WTC11 (cell line): ENCODE data around the gene EPB41.

Experiments
- CBFB ChIP-seq: sonication (generic); formaldehyde crosslinking; IDR thresholded peaks from 2 replicates; pipeline ENCODE4 v1.8.1; 2022; ENCODE audit warnings: mild to moderate bottlenecking, low read depth, missing genetic modification reagents
- CREB1 ChIP-seq: sonication (generic); formaldehyde crosslinking; IDR thresholded peaks from 2 replicates; pipeline ENCODE4 v1.8.0; 2023; ENCODE audit warnings: mild to moderate bottlenecking, missing genetic modification reagents
- CTCF ChIP-seq: fragments of 200-600 bp; IDR thresholded peaks from 2 replicates; pipeline ENCODE4 v1.8.0; 2022; ENCODE audit warnings: antibody characterized with exemption
- E2F4 ChIP-seq: sonication (generic); formaldehyde crosslinking; IDR thresholded peaks from 2 replicates; pipeline ENCODE4 v1.8.1; 2022; ENCODE audit warnings: low read depth, mild to moderate bottlenecking, moderate library complexity, missing genetic modification reagents, borderline replicate concordance
- ESRRA ChIP-seq: sonication (generic); formaldehyde crosslinking; IDR thresholded peaks from 2 replicates; pipeline ENCODE4 v1.8.1; 2022; ENCODE audit warnings: mild to moderate bottlenecking, missing genetic modification reagents, borderline replicate concordance
- IRF1 ChIP-seq: sonication (generic); formaldehyde crosslinking; IDR thresholded peaks from 2 replicates; pipeline ENCODE4 v1.8.0; 2023; ENCODE audit warnings: missing genetic modification reagents
- MAX ChIP-seq: sonication (generic); formaldehyde crosslinking; IDR thresholded peaks from 2 replicates; pipeline ENCODE4 v1.8.0; 2022; ENCODE audit warnings: mild to moderate bottlenecking, missing genetic modification reagents
- NR2C2 ChIP-seq: sonication (generic); formaldehyde crosslinking; IDR thresholded peaks from 2 replicates; pipeline ENCODE4 v1.8.0; 2022; ENCODE audit warnings: mild to moderate bottlenecking, missing genetic modification reagents
- SP1 ChIP-seq: sonication (generic); formaldehyde crosslinking; conservative IDR thresholded peaks from 2 replicates; pipeline ENCODE4 v1.8.1; 2022; ENCODE audit warnings: missing genetic modification reagents
- USF1 ChIP-seq: sonication (generic); formaldehyde crosslinking; IDR thresholded peaks from 2 replicates; pipeline ENCODE4 v1.8.0; 2022; ENCODE audit warnings: mild to moderate bottlenecking, missing genetic modification reagents
- ZBTB43 ChIP-seq: sonication (generic); formaldehyde crosslinking; IDR thresholded peaks from 2 replicates; pipeline ENCODE4 v1.8.1; 2023; ENCODE audit warnings: mild to moderate bottlenecking, missing genetic modification reagents
- ZNF416 ChIP-seq: fragments of 250-450 bp; sonication (Bioruptor Pico); IDR thresholded peaks from 2 replicates; pipeline ENCODE4 v1.9.0; 2021; ENCODE audit warnings: mild to moderate bottlenecking, inconsistent platforms

GRCh38 chr1:28971980-28972771, 57.8 kb downstream of the EPB41 start:
- TF ChIP-seq E2F4 (CRISPR knock-in tag) (no peak), MAX (no peak), NR2C2 (no peak), USF1 (no peak), CTCF (no peak), ZBTB43 (no peak), ZNF416 (CRISPR knock-in tag) (no peak), IRF1 (no peak), SP1 (CRISPR knock-in tag) (no peak), ESRRA (CRISPR knock-in tag) (no peak), CREB1 (CRISPR knock-in tag) (no peak), CBFB (CRISPR knock-in tag) (no peak)
